ENCODE measurements around the gene CRCP.

DNA sequence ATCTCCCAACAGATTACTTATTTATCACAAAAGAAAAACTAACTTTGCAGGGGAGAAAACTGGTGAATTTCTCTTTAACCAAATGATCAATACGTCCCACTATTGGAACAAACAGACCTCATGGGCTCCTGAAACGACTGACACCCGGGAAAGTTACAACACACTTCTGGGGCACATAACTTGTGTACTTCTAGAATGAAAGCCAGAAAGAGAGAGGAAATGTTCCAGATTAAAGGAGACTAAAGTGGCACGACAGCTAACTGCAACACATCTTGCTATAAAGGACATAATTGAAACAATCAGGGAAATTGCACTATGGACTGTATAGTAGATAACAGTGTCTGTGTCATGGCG lies 75.8 kb downstream of the CRCP start:
- TF ChIP-seq ZNF10 (CRISPR knock-in tag; IDR thresholded peaks at IDR 0.05; ENCODE audit: borderline replicate concordance, low read depth) (no peak), ZZZ3 (CRISPR knock-in tag; IDR thresholded peaks at IDR 0.05; ENCODE audit: borderline replicate concordance) (no peak), KDM4B (CRISPR knock-in tag; IDR thresholded peaks at IDR 0.05) (no peak), POLR2A (IDR thresholded peaks at IDR 0.05; ENCODE audit: insufficient read depth in 1 of 2, low read depth in 2 of 2, low read length in 2 of 2) (no peak), CREB1 (IDR thresholded peaks at IDR 0.05) (no peak), CREB1 (CRISPR knock-in tag; IDR thresholded peaks at IDR 0.05) (no peak), NFIC (IDR thresholded peaks at IDR 0.05; ENCODE audit: low read length) (no peak), ZNF124 (CRISPR knock-in tag; IDR thresholded peaks at IDR 0.05) (no peak), REXO4 (CRISPR knock-in tag; IDR thresholded peaks at IDR 0.05; ENCODE audit: borderline replicate concordance) (no peak), ZNF644 (CRISPR knock-in tag; IDR thresholded peaks at IDR 0.05; ENCODE audit: low read depth) (no peak)
- TF ChIP-seq, protein P1, sequence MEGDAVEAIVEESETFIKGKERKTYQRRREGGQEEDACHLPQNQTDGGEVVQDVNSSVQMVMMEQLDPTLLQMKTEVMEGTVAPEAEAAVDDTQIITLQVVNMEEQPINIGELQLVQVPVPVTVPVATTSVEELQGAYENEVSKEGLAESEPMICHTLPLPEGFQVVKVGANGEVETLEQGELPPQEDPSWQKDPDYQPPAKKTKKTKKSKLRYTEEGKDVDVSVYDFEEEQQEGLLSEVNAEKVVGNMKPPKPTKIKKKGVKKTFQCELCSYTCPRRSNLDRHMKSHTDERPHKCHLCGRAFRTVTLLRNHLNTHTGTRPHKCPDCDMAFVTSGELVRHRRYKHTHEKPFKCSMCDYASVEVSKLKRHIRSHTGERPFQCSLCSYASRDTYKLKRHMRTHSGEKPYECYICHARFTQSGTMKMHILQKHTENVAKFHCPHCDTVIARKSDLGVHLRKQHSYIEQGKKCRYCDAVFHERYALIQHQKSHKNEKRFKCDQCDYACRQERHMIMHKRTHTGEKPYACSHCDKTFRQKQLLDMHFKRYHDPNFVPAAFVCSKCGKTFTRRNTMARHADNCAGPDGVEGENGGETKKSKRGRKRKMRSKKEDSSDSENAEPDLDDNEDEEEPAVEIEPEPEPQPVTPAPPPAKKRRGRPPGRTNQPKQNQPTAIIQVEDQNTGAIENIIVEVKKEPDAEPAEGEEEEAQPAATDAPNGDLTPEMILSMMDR (CRISPR knock-in tag; IDR thresholded peaks at IDR 0.05), result no peak

Data from HepG2 (cell line).